ENCODE data around the gene CFAP251. TPM values are rescaled to one million over a fixed set of nuclear protein-coding genes. Genes with fewer than 3 reads are reported as not detected.

CFAP251 gene, protein sequence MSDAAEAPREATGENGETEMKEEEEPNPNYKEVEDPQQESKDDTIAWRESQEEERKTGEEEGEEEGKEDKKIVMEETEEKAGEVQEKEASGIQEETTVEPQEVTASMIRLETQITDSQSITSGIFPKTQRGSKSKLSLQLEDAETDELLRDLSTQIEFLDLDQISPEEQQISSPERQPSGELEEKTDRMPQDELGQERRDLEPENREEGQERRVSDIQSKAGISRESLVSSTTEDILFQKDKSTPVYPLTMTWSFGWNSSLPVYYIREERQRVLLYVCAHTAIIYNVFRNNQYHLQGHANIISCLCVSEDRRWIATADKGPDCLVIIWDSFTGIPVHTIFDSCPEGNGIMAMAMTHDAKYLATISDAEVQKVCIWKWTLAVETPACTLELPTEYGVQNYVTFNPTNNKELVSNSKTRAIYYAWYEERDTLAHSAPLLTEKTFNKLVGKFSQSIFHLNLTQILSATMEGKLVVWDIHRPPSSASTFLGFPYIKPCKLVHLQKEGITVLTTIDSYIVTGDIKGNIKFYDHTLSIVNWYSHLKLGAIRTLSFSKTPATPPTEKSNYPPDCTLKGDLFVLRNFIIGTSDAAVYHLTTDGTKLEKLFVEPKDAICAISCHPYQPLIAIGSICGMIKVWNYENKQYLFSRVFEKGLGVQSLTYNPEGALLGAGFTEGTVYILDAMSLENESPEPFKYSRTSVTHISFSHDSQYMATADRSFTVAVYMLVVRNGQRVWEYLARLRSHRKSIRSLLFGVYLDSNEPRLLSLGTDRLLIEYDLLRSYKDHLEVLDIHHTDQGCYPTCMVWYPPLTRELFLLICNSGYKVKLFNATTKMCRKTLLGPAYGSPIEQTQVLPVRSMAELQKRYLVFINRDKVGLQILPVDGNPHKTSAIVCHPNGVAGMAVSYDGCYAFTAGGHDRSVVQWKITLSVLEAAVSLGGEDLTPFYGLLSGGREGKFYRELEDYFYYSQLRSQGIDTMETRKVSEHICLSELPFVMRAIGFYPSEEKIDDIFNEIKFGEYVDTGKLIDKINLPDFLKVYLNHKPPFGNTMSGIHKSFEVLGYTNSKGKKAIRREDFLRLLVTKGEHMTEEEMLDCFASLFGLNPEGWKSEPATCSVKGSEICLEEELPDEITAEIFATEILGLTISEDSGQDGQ
- total RNA-seq: 11.2 TPM

DNA sequence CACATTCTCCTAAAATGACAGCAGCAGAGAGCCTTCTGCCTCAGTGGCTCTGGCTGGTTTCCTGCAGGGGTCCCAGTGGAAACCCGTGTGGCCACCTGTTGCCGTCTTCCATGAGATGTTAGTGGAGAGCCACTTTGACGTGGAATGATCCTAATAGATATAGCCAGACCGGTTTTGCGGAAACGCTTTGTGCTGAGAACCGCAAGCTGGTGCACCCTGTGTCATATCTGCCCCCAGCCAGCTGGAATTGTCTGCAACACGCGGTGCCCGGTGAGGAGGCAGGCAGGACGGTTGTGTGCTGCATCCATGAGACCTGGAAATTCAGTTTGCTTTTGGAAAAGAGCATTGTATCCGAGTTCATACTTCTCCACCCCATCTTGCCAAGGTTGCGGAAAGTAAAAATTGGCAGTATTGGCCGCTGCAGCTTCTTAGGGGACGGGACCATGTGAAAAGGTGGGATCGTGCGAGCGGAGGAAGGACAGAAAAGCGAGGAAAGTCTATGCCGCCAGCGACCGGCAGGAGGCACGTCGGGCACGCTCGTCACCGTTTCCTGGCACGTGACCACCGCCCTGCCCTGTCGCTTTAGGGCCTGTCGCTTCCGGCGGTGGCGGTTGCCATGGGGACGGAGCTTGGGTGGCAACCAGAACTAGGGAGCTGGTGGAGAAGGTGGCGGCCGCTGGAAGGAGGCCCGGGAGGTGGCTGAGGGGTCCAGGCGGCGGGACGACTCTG lies at the start of gene CFAP251:
Gene CFAP251, plus strand, starts transcription at position 643 of the 729 bp plus-strand sequence. CDS start 2,714 bp downstream, outside the sequence.

GRCh38 chr12:121888478-121889273 lies 29.7 kb upstream of the CFAP251 start, which contains the start of gene PSMD9:
TSS of gene PSMD9 (plus strand) at chr12:121888790. CDS start at chr12:121888857, 67 bp downstream.

GRCh38 chr12:122021822-122022392 lies 103.5 kb downstream of the CFAP251 start, which contains the start of gene BCL7A:
TSS of gene BCL7A (plus strand) at chr12:122021884. CDS start at chr12:122022092, 208 bp downstream.

Small RNAs within 50 kb of the gene (small RNA-seq; reads per million reads assigned to genes)
- gene AC069503.3 (ENCODE audit: low replicate concordance): not detected
- not detected for gene RF00017 (ENCODE audit: low replicate concordance)
- gene RNU7-170P (ENCODE audit: low replicate concordance): not detected

Other genes starting within 250 kb of the CFAP251 start
- 0.70 TPM for gene MORN3, start 248.9 kb upstream of the CFAP251 start, total RNA-seq
- 14.3 TPM for gene TMEM120B, start 205.8 kb upstream of the CFAP251 start, total RNA-seq
- 13.8 TPM for gene RHOF, start 124.9 kb upstream of the CFAP251 start, total RNA-seq
- gene SETD1B, start 114.6 kb upstream of the CFAP251 start, total RNA-seq: 12.6 TPM
- gene HPD, start 59.7 kb upstream of the CFAP251 start, total RNA-seq: 0.93 TPM
- gene PSMD9, start 29.8 kb upstream of the CFAP251 start, total RNA-seq: 59.6 TPM
- gene BCL7A, start 103.3 kb downstream of the CFAP251 start, total RNA-seq: 32.7 TPM
- 34.2 TPM for gene MLXIP, start 160.2 kb downstream of the CFAP251 start, total RNA-seq